Astrocyte of the cerebellum (primary cell): ENCODE data around the gene NAT10.
A peak's percentile ranks its signal among the peaks of the same experiment; 100 is the strongest.

Source experiments
- DNase-seq: peaks from one replicate; pipeline ENCODE4 v3.0.0-alpha.2; 2011; ENCODE audit warnings: low read depth
- H3K4me3 ChIP-seq: 2 replicates; pipeline ENCODE4 v1.5.1; 2011; ENCODE audit warnings: mild to moderate bottlenecking, low read depth, low read length, moderate library complexity
- in situ Hi-C: cut with HindIII; loops from 2 replicates; pipeline ENCODE4 v1.10.0; 2017; ENCODE audit warnings: low sequenced_read_pairs
- TF ChIP-seq, protein P1 (sequence below): IDR thresholded peaks from 2 replicates; pipeline ENCODE4 v1.5.1; 2012; ENCODE audit warnings: low read length, low read depth, moderate library complexity, mild to moderate bottlenecking; ENCODE audit errors: missing control alignments

The NAT10 gene

DNA sequence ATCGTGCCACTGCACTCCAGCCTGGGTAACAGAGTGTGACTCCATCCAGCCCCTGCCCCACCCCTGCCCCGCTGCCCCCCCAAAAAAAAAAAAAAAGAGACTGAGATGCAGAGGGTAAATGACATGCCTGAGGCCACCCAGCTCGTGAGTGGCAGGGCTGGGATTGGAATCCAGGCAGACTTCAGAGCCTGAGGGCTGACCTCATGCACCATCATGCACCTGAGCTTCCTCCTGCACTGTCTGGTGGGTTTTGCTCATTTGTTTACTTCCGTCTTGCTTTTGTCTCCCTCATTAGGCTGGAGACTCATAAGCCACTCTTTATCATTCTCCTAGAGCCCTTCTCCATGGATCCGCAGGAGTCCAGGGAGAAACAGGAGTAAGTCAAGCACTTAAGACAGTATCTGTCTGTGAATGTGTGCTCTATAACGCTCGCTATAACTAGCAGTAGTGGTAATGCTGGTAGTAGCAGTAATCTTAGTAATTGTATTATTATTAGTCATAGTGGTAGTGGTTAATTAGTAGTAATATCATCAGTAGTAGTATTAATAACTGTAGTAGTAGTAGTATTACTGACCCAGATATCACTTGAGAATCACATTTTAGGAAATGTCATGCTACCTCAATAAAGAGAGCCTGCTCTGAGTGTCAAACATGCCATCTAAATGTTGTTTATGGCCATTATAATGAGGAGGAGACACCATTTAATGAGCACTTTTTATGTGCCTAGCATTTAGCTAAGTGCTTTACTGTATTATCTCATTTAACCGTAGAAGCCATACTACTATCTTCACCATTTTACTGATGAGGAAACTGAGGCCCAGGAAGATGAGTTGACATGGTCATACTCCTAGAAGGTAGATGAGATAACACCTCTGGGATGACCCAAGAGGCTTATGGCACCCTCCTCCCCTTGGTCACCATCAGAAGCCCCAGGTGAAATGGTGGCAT lies 85.0 kb downstream of the NAT10 start:
- no peak overlapping the region for H3K4me3 ChIP-seq
- in situ Hi-C loops: no loop called here
- no peak for DNase-seq
- TF ChIP-seq, protein P1, sequence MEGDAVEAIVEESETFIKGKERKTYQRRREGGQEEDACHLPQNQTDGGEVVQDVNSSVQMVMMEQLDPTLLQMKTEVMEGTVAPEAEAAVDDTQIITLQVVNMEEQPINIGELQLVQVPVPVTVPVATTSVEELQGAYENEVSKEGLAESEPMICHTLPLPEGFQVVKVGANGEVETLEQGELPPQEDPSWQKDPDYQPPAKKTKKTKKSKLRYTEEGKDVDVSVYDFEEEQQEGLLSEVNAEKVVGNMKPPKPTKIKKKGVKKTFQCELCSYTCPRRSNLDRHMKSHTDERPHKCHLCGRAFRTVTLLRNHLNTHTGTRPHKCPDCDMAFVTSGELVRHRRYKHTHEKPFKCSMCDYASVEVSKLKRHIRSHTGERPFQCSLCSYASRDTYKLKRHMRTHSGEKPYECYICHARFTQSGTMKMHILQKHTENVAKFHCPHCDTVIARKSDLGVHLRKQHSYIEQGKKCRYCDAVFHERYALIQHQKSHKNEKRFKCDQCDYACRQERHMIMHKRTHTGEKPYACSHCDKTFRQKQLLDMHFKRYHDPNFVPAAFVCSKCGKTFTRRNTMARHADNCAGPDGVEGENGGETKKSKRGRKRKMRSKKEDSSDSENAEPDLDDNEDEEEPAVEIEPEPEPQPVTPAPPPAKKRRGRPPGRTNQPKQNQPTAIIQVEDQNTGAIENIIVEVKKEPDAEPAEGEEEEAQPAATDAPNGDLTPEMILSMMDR: no peak

DNA sequence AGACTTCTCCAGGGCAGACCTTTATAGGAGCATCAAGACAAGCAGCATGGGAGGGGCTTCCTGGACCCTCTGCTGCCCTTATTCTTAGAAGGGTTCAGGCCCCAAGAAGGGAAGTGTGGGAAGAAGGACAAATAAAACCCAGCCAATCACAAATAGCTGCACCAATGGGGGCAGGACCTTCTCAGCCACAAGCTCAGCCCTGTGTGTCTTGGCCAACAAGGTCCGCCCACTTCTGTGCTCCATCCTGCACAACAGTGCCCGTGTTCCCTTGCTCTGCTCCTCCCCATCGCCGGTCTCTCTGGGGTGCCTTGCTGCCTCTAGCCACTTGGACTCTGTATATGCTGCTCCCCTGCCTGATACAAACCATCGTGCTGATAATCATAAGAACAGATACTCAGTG lies 86.1 kb downstream of the NAT10 start:
- in situ Hi-C loops: no loop called here
- no peak overlapping the region for H3K4me3 ChIP-seq
- TF ChIP-seq, protein P1: no peak
- DNase-seq: no peak

DNA sequence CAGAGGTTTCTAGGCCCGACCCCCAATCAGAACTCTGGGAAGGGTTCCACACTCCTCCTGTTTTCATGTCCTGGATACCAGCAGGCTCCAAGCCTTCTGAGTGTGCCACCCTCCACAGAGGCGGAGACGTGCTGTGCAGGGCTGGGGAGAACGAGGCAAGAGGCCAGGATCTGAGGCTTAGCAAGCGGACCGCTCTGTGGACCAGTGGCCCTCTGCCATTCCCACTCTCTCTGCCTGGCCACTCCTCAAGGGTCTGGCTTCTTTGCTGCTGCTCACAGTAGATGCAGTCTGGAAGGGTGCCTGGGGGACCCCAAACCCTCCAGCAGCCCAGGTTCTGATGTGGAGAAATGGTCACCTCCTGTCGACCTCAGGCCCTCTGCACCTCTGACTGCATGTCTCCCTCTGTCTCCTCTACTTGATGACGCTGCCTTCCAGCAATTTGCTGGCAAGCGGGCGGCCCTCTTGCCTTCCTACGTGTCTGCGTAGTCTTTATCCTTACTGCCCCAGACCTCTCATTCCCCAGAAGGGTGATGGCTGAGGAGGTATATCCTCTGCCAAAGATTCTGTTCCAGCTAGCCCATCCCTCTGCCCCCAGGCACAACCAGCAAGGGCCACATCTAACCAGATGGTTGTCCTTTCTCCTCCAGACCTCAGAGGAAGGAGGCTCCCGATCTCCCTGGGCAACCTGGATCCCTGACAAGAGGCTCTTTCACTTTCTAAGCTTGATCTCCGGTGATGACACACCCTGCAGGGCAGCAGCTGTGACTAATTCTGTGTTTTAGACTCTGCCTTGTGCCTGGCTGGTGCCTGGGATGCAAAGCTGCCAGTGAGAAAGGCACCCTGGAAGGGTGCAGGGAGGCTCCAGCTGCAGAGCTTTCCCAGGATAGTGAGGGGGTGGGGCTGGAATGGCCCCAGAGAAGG lies 87.3 kb downstream of the NAT10 start:
- peak; percentile 89 for DNase-seq
- TF ChIP-seq, protein P1: no peak
- no peak overlapping the region for H3K4me3 ChIP-seq
- in situ Hi-C loops: no loop called here

- TF ChIP-seq, protein P1: peak; percentile 8
- in situ Hi-C loops: no loop called here
- H3K4me3 ChIP-seq: no peak overlapping the region
- DNase-seq: peak; percentile 22
Observed at GRCh38 chr11:34194576-34195335, 89.3 kb downstream of the NAT10 start.
